H1 (cell line): ENCODE results near the gene ARGLU1. TPM values are rescaled to one million over a fixed set of nuclear protein-coding genes. Genes with fewer than 3 reads are reported as not detected.

ENCODE experiments used
- KDM4A ChIP-seq: IDR thresholded peaks from one replicate; pipeline ENCODE4 v1.7.1; 2012; ENCODE audit warnings: low read depth, mild to moderate bottlenecking, moderate library complexity, low read length, inconsistent platforms; ENCODE audit not compliant: severe bottlenecking
- SRF ChIP-seq: IDR thresholded peaks from 2 replicates; pipeline ENCODE4 v1.6.1; 2011; ENCODE audit warnings: mild to moderate bottlenecking, low read depth, low read length, moderate library complexity
- polyA plus RNA-seq, 7 experiments: library from polyadenylated mRNA; depleted of rRNA in 3 of 7; stranded (reverse) in 5 of 7; unstranded in 2 of 7; fragments of >200 nt in 5 of 7; fragments of 200-250 nt in 2 of 7; gene quantifications; 1 replicate in 5 of 7; 2 replicates in 1 of 7; 4 replicates in 1 of 7; pipeline versions ENCODE4 v1.2.1 to v1.2.3, GENCODE V29; 2011 to 2013; ENCODE audit warnings: missing spikeins in 2 of 7, mixed read lengths in 2 of 7
- total RNA-seq: library from RNA; stranded (reverse); fragmentation: NEBNext Ultra II Directional; extraction: Animal tissue kit (Norgen Biotek cat#: 25700); gene quantifications from 2 replicates; pipeline ENCODE4 v1.2.1, GENCODE V29; 2021

Gene ARGLU1
- total and polyA plus RNA-seq, 2 of the 8 experiments (the other 6 are each of a cell fraction or from before 2014, with no cell fraction given), result 47.8 to 84.9 TPM

DNA sequence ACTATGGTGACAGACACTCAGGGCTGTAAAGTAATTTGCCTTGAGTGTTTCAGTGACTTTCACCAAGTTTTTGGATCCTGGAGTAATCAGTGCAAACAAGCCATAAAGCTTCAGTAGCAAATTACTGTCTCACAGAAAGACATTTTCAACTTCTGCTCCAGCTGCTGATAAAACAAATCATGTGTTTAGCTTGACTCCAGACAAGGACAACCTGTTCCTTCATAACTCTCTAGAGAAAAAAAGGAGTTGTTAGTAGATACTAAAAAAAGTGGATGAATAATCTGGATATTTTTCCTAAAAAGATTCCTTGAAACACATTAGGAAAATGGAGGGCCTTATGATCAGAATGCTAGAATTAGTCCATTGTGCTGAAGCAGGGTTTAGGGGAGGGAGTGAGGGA is 9.4 kb downstream of the ARGLU1 start (continued):
- no peak for TF ChIP-seq SRF
- TF ChIP-seq KDM4A, result no peak
- TF ChIP-seq, all 59 proteins: peak for 0
